WTC11 (cell line): ENCODE data around the gene ASCL2. TPM values are rescaled to one million over a fixed set of nuclear protein-coding genes. Genes with fewer than 3 reads are reported as not detected.

ENCODE experiments used
- ATAC-seq: fragments of 200-7000 bp; cut with Tn5 transposase; 2 replicates; pipeline ENCODE4 v1.10.0; 2021; ENCODE audit warnings: mild to moderate bottlenecking, moderate library complexity
- CTCF ChIA-PET: fragments of 300-600 bp; sonication (Branson Sonifier 250); formaldehyde crosslinking; loops from one replicate; lab custom pipeline; 2021; ENCODE audit warnings: antibody characterized with exemption; lab: Charles Lee
- POLR2A ChIA-PET: fragments of 350-600 bp; sonication (Branson Sonifier 250); formaldehyde crosslinking; loops from one replicate; lab custom pipeline; 2021; ENCODE audit warnings: antibody characterized with exemption; lab: Charles Lee
- DNase-seq: peaks from one replicate; pipeline ENCODE4 v3.0.0; 2021; ENCODE audit warnings: low spot score
- H3K27ac Mint-ChIP-seq: 2 replicates; pipeline ENCODE4 v1.8.0; 2021; ENCODE audit warnings: mixed read lengths
- H3K27me3 Mint-ChIP-seq: 2 replicates; pipeline ENCODE4 v1.8.0; 2021; ENCODE audit warnings: low read depth, mild to moderate bottlenecking, moderate library complexity, mixed read lengths
- H3K36me3 Mint-ChIP-seq: 2 replicates; pipeline ENCODE4 v1.8.0; 2021; ENCODE audit warnings: mixed read lengths
- H3K4me1 Mint-ChIP-seq: 2 replicates; pipeline ENCODE4 v1.8.0; 2022; ENCODE audit warnings: mixed read lengths
- H3K4me3 Mint-ChIP-seq: 2 replicates; pipeline ENCODE4 v1.8.0; 2021; ENCODE audit warnings: mild to moderate bottlenecking, moderate library complexity, mixed read lengths
- H3K9me3 Mint-ChIP-seq: 2 replicates; pipeline ENCODE4 v1.8.0; 2021; ENCODE audit warnings: mixed read lengths
- AFF4 ChIP-seq: sonication (generic); formaldehyde crosslinking; IDR thresholded peaks from 2 replicates; pipeline ENCODE4 v1.8.1; 2023; ENCODE audit warnings: mild to moderate bottlenecking, missing genetic modification reagents, borderline replicate concordance
- ATF1 ChIP-seq: sonication (generic); formaldehyde crosslinking; IDR thresholded peaks from 2 replicates; pipeline ENCODE4 v1.8.1; 2023; ENCODE audit warnings: mild to moderate bottlenecking, moderate library complexity, missing genetic modification reagents
- ATF3 ChIP-seq: sonication (generic); formaldehyde crosslinking; conservative IDR thresholded peaks from 2 replicates; pipeline ENCODE4 v1.8.1; 2022; ENCODE audit warnings: mild to moderate bottlenecking, missing genetic modification reagents
- E2F4 ChIP-seq: sonication (generic); formaldehyde crosslinking; IDR thresholded peaks from 2 replicates; pipeline ENCODE4 v1.8.1; 2022; ENCODE audit warnings: low read depth, mild to moderate bottlenecking, moderate library complexity, missing genetic modification reagents, borderline replicate concordance
- GRHL2 ChIP-seq: fragments of 250-450 bp; sonication (Bioruptor Pico); IDR thresholded peaks from 2 replicates; pipeline ENCODE4 v1.8.0; 2022; ENCODE audit warnings: mild to moderate bottlenecking, moderate library complexity; ENCODE audit not compliant: insufficient replicate concordance, severe bottlenecking
- GTF2I ChIP-seq: fragments of 250-450 bp; sonication (Bioruptor Pico); conservative IDR thresholded peaks from 2 replicates; pipeline ENCODE4 v1.4.0; 2021; ENCODE audit warnings: mild to moderate bottlenecking
- MLX ChIP-seq: sonication (generic); formaldehyde crosslinking; IDR thresholded peaks from 2 replicates; pipeline ENCODE4 v1.8.1; 2023; ENCODE audit warnings: mild to moderate bottlenecking, missing genetic modification reagents, moderate library complexity
- NR1H2 ChIP-seq: sonication (generic); formaldehyde crosslinking; IDR thresholded peaks from 2 replicates; pipeline ENCODE4 v1.9.0; 2021; ENCODE audit warnings: mild to moderate bottlenecking, moderate library complexity, missing genetic modification reagents
- NR3C1 ChIP-seq: sonication (generic); formaldehyde crosslinking; conservative IDR thresholded peaks from 2 replicates; pipeline ENCODE4 v1.8.1; 2023; ENCODE audit warnings: low read depth, mild to moderate bottlenecking, missing genetic modification reagents
- OVOL2 ChIP-seq: fragments of 250-450 bp; sonication (Bioruptor Pico); IDR thresholded peaks from 2 replicates; pipeline ENCODE4 v1.9.0; 2021; ENCODE audit warnings: mild to moderate bottlenecking, borderline replicate concordance
- RORB ChIP-seq: fragments of 250-450 bp; sonication (Bioruptor Pico); IDR thresholded peaks from 2 replicates; pipeline ENCODE4 v1.9.0; 2021; ENCODE audit warnings: mild to moderate bottlenecking
- TP53 ChIP-seq: sonication (generic); formaldehyde crosslinking; IDR thresholded peaks from 2 replicates; pipeline ENCODE4 v1.8.1; 2023; ENCODE audit warnings: mild to moderate bottlenecking, missing genetic modification reagents
- ZBTB21 ChIP-seq: sonication (generic); formaldehyde crosslinking; IDR thresholded peaks from 2 replicates; pipeline ENCODE4 v1.8.1; 2023; ENCODE audit warnings: mild to moderate bottlenecking, missing genetic modification reagents, borderline replicate concordance
- ZNF317 ChIP-seq: sonication (generic); formaldehyde crosslinking; IDR thresholded peaks from 2 replicates; pipeline ENCODE4 v1.8.1; 2023; ENCODE audit warnings: low read depth, mild to moderate bottlenecking, moderate library complexity, missing genetic modification reagents, borderline replicate concordance
- ZNF396 ChIP-seq: fragments of 250-450 bp; sonication (Bioruptor Pico); IDR thresholded peaks from 2 replicates; pipeline ENCODE4 v1.8.0; 2021; ENCODE audit warnings: mild to moderate bottlenecking, moderate library complexity, borderline replicate concordance
- ZNF671 ChIP-seq: fragments of 250-450 bp; sonication (Bioruptor Pico); IDR thresholded peaks from 2 replicates; pipeline ENCODE4 v1.8.0; 2021; ENCODE audit warnings: mild to moderate bottlenecking
- total RNA-seq: library from RNA; stranded (reverse); gene quantifications from 3 replicates; pipeline ENCODE4 v1.2.3, GENCODE V29; 2021
- TF ChIP-seq, protein P1 (sequence below): fragments of 250-450 bp; sonication (Bioruptor Pico); IDR thresholded peaks from 2 replicates; pipeline ENCODE4 v2.1.2; 2022; ENCODE audit warnings: mild to moderate bottlenecking, moderate library complexity
- TF ChIP-seq, protein P2 (sequence below): sonication (generic); formaldehyde crosslinking; IDR thresholded peaks from 2 replicates; pipeline ENCODE4 v1.8.0; 2022; ENCODE audit warnings: mild to moderate bottlenecking, missing genetic modification reagents
- TF ChIP-seq, protein P3 (sequence below): sonication (generic); formaldehyde crosslinking; IDR thresholded peaks from 2 replicates; pipeline ENCODE4 v1.8.1; 2022; ENCODE audit warnings: missing genetic modification reagents, borderline replicate concordance

ASCL2 gene
- total RNA-seq, 1 experiment from 2014 or later = 0.24 TPM

GRCh38 chr11:2256951-2257700, 13.3 kb downstream of the ASCL2 start:
- POLR2A ChIA-PET = no interaction called here
- no peaks in the 10 kb centered on the region for H3K36me3 Mint-ChIP-seq
- TF ChIP-seq, protein P1, sequence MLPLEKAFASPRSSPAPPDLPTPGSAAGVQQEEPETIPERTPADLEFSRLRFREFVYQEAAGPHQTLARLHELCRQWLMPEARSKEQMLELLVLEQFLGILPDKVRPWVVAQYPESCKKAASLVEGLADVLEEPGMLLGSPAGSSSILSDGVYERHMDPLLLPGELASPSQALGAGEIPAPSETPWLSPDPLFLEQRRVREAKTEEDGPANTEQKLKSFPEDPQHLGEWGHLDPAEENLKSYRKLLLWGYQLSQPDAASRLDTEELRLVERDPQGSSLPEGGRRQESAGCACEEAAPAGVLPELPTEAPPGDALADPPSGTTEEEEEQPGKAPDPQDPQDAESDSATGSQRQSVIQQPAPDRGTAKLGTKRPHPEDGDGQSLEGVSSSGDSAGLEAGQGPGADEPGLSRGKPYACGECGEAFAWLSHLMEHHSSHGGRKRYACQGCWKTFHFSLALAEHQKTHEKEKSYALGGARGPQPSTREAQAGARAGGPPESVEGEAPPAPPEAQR (CRISPR knock-in tag) = no peak
- TF ChIP-seq AFF4 = no peak
- TF ChIP-seq ZNF396 (CRISPR knock-in tag) = no peak
- TF ChIP-seq, protein P2, sequence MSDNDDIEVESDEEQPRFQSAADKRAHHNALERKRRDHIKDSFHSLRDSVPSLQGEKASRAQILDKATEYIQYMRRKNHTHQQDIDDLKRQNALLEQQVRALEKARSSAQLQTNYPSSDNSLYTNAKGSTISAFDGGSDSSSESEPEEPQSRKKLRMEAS (CRISPR knock-in tag) = no peak
- no peak for TF ChIP-seq ATF1 (CRISPR knock-in tag)
- DNase-seq (no peak), ATAC-seq (no peak)
- CTCF ChIA-PET = interaction anchor here (0.9 kb wide), 1 partner anchor 59 kb away, joined by 6 read pairs; no protein-coding TSS in a partner anchor
- no peak overlapping the region for H3K4me3 Mint-ChIP-seq
- H3K27ac Mint-ChIP-seq = no peak overlapping the region
- H3K4me1 Mint-ChIP-seq = no peaks in the 10 kb centered on the region; the same call in 1 of the 2 replicates
- H3K9me3 Mint-ChIP-seq = peaks cover 7% of the 10 kb centered on the region
- peaks cover 8% of the 10 kb centered on the region for H3K27me3 Mint-ChIP-seq

DNA sequence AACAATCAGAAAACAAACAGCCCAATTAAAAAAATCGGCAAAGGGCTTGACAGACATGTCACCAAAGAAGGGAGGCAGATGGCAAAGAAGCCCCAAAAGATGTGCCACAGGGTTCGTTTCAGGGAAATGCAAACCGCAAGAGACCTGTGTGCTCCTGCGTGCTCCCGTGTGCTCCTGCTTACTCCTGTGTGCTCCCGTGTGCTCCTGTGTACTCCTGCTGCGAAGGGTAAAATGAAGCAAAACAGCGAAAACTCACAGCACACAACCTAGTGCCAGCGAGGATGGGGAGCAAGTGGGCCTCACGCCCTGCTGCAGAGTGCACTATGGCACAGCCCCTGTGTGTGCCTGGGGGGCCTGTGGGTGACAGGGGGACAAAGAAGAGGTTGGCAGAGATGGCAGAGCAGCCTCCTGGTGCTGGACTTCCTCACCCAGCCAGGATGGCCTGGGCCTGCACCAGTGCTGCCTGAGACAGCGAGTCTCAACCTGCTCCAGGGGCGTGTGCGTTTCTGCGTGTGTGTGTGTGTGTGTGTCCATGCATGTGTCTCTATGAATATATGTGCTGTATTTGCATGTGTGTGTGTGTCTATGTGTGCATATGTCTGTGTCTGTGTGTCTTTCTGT, 14.0 kb downstream of the ASCL2 start:
- Mint-ChIP-seq H3K27ac (no peak overlapping the region), H3K4me1 (no peaks in the 10 kb centered on the region; the same call in 1 of the 2 replicates)
- POLR2A ChIA-PET = no interaction called here
- ATAC-seq = no peak
- no peak for TF ChIP-seq TP53 (CRISPR knock-in tag)
- TF ChIP-seq, protein P2 (CRISPR knock-in tag) = no peak
- TF ChIP-seq E2F4 (CRISPR knock-in tag) = no peak
- TF ChIP-seq ATF3 (CRISPR knock-in tag) = no peak
- TF ChIP-seq ZNF671 (CRISPR knock-in tag) = no peak
- TF ChIP-seq OVOL2 (CRISPR knock-in tag) = no peak
- TF ChIP-seq NR3C1 (CRISPR knock-in tag) = no peak
- TF ChIP-seq GTF2I (CRISPR knock-in tag) = no peak
- TF ChIP-seq, all 79 proteins: peak for 0
- peaks cover 7% of the 10 kb centered on the region for H3K9me3 Mint-ChIP-seq
- H3K36me3 Mint-ChIP-seq = no peaks in the 10 kb centered on the region
- H3K27me3 Mint-ChIP-seq = peaks cover 8% of the 10 kb centered on the region
- H3K4me3 Mint-ChIP-seq = no peak overlapping the region
- no peak for DNase-seq
- CTCF ChIA-PET = no interaction called here

DNA sequence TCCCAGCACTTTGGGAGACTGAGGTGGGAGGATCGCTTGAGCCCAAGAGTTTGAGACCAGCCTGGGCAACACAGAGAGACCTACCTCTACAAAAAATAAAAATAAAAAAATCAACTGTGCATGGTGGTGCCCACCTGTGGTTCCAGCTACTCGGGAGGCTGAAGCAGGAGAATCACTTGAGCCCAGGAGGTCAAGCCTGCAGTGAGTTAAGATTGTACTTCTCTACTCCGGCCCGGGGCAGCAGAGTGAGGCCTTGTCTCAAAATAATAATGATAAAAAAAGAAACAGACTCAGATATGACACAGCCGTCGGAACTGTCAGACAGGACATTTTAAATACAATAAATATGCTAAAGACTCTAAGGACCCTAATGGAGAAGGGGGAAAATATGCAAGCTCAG, 18.4 kb downstream of the ASCL2 start:
- H3K4me1 Mint-ChIP-seq = no peaks in the 10 kb centered on the region; the same call in 1 of the 2 replicates
- ATAC-seq (no peak), DNase-seq (no peak)
- no peak overlapping the region for H3K27ac Mint-ChIP-seq
- CTCF ChIA-PET = no interaction called here
- TF ChIP-seq MLX (no peak), ZNF317 (CRISPR knock-in tag) (no peak), GRHL2 (CRISPR knock-in tag) (no peak), NR1H2 (no peak), ZBTB21 (CRISPR knock-in tag) (no peak), RORB (no peak)
- TF ChIP-seq, protein P3, sequence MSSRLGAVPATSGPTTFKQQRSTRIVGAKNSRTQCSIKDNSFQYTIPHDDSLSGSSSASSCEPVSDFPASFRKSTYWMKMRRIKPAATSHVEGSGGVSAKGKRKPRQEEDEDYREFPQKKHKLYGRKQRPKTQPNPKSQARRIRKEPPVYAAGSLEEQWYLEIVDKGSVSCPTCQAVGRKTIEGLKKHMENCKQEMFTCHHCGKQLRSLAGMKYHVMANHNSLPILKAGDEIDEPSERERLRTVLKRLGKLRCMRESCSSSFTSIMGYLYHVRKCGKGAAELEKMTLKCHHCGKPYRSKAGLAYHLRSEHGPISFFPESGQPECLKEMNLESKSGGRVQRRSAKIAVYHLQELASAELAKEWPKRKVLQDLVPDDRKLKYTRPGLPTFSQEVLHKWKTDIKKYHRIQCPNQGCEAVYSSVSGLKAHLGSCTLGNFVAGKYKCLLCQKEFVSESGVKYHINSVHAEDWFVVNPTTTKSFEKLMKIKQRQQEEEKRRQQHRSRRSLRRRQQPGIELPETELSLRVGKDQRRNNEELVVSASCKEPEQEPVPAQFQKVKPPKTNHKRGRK (CRISPR knock-in tag) = no peak
- no peaks in the 10 kb centered on the region for H3K36me3 Mint-ChIP-seq
- no peak overlapping the region for H3K4me3 Mint-ChIP-seq
- H3K9me3 Mint-ChIP-seq = peaks cover 7% of the 10 kb centered on the region
- peaks cover 27% of the 10 kb centered on the region for H3K27me3 Mint-ChIP-seq
- POLR2A ChIA-PET = no interaction called here
